ENCODE results near the gene PAQR4. TPM values are rescaled to one million over a fixed set of nuclear protein-coding genes. Genes with fewer than 3 reads are reported as not detected.
A peak's percentile ranks its signal among the peaks of the same experiment; 100 is the strongest.

PAQR4 gene
- total and polyA plus RNA-seq, 7 experiments from 2014 or later: 0.40 to 39.4 (median 0.70) TPM; not detected in 1

DNA sequence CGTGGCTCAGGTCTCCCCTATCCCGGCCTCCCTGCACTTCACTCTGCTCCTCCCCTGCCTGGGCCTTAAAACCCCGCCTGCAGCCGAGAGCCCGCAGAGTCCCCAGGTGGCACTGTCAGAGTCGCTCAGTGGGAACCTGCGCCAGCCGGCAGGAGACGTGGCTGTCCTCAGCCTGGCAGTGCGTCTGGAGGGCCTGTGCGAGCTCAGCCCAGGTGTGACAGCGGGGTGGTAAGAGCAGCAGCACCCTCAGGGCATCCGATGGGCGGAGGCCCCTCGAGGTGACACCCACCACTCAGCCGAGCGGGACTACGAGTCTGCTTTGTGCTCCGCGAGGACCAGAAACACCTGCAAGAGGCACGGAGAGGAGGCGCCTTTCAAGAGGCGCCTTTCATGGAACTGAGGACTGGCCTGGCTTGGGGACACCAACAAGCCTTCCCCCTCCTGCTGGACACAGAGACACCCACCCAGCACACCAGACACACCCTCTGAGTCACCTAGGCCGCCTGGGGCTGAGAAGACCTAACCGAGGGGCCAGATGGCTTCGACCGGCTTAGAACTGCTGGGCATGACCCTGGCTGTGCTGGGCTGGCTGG, 43.8 kb downstream of the PAQR4 start, which contains the start of gene CLDN9:
TSS of gene CLDN9 (plus strand) at position 96 of the 593 bp plus-strand sequence. CDS start at position 536, 440 bp downstream.
- intact Hi-C loops (cut with micrococcal nuclease): no loop called here
- ChIA-PET CTCF (interaction anchor here (1.1 kb wide), 1 partner anchor 9 kb away, joined by 4 read pairs; no protein-coding TSS in a partner anchor), POLR2A (interaction anchor here (1.7 kb wide), 1 partner anchor 10 kb away, joined by 4 read pairs; the partner anchor contains the start of genes HCFC1R1 and THOC6)
- peak; percentile 42 for ATAC-seq
- H3K4me1 ChIP-seq (ENCODE audit: control insufficient read depth in 2 of 2, insufficient read depth in 2 of 2, low read length in 2 of 2): peaks cover 9% of the 10 kb centered on the region in 2 donors
- no peak for DNase-seq
- no peaks in the 10 kb centered on the region for H3K36me3 ChIP-seq (ENCODE audit: control insufficient read depth in 2 of 3, insufficient read depth in 3 of 3, low read length in 3 of 3)
- H3K27me3 ChIP-seq (ENCODE audit: control insufficient read depth in 2 of 2, insufficient read depth in 2 of 2, low read length in 2 of 2): no peaks in the 10 kb centered on the region
- Mint-ChIP-seq H3K27ac (no peak within 1 kb of the TSS), H3K27me3 (peaks cover 0 to 26% (median 3%) of the 10 kb centered on the region in 5 donors), H3K4me3 (peak within 1 kb of the TSS in 3 of 10 donors; percentile 40 to 56 (median 55)), H3K36me3 (no peaks in the 10 kb centered on the region), H3K9me3 (no peaks in the 10 kb centered on the region), H3K4me1 (peaks cover 5 to 23% (median 12%) of the 10 kb centered on the region in 7 donors)
- H3K27ac ChIP-seq (ENCODE audit: low read depth, low read length): no peak within 1 kb of the TSS
- no peaks in the 10 kb centered on the region for H3K9me3 ChIP-seq (ENCODE audit: control insufficient read depth in 2 of 3, low read length in 3 of 3)
- H3K4me3 ChIP-seq (ENCODE audit: low read length): no peak within 1 kb of the TSS

DNA sequence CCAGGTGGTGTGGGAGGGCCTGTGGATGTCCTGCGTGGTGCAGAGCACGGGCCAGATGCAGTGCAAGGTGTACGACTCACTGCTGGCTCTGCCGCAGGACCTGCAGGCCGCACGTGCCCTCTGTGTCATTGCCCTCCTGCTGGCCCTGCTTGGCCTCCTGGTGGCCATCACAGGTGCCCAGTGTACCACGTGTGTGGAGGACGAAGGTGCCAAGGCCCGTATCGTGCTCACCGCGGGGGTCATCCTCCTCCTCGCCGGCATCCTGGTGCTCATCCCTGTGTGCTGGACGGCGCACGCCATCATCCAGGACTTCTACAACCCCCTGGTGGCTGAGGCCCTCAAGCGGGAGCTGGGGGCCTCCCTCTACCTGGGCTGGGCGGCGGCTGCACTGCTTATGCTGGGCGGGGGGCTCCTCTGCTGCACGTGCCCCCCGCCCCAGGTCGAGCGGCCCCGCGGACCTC, 44.4 kb downstream of the PAQR4 start:
- H3K36me3 Mint-ChIP-seq: no peaks in the 10 kb centered on the region
- CTCF ChIA-PET: no interaction called here
- DNase-seq (no peak), ATAC-seq (no peak)
- Histone ChIP-seq H3K4me3 (ENCODE audit: low read length) (no peak overlapping the region), H3K27me3 (ENCODE audit: control insufficient read depth in 2 of 2, insufficient read depth in 2 of 2, low read length in 2 of 2) (no peaks in the 10 kb centered on the region), H3K27ac (ENCODE audit: low read depth, low read length) (no peak overlapping the region), H3K4me1 (ENCODE audit: control insufficient read depth in 2 of 2, insufficient read depth in 2 of 2, low read length in 2 of 2) (peaks cover 3 to 4% of the 10 kb centered on the region in 2 donors), H3K36me3 (ENCODE audit: control insufficient read depth in 2 of 3, insufficient read depth in 3 of 3, low read length in 3 of 3) (no peaks in the 10 kb centered on the region), H3K9me3 (ENCODE audit: control insufficient read depth in 2 of 3, low read length in 3 of 3) (no peaks in the 10 kb centered on the region)
- peaks cover 0 to 32% (median 0%) of the 10 kb centered on the region in 5 donors for H3K27me3 Mint-ChIP-seq
- POLR2A ChIA-PET: interaction anchor here (0.9 to 1.3 kb wide), 2 partner anchors 10 to 114 kb away, joined by 3 to 5 read pairs; partner anchors contain the start of genes HCFC1R1 and THOC6
- H3K27ac Mint-ChIP-seq: no peak overlapping the region
- intact Hi-C loops (cut with micrococcal nuclease): no loop called here
- H3K4me1 Mint-ChIP-seq: peaks cover 0 to 19% (median 8%) of the 10 kb centered on the region in 7 donors
- H3K9me3 Mint-ChIP-seq: no peaks in the 10 kb centered on the region
- no peak overlapping the region for H3K4me3 Mint-ChIP-seq

DNA sequence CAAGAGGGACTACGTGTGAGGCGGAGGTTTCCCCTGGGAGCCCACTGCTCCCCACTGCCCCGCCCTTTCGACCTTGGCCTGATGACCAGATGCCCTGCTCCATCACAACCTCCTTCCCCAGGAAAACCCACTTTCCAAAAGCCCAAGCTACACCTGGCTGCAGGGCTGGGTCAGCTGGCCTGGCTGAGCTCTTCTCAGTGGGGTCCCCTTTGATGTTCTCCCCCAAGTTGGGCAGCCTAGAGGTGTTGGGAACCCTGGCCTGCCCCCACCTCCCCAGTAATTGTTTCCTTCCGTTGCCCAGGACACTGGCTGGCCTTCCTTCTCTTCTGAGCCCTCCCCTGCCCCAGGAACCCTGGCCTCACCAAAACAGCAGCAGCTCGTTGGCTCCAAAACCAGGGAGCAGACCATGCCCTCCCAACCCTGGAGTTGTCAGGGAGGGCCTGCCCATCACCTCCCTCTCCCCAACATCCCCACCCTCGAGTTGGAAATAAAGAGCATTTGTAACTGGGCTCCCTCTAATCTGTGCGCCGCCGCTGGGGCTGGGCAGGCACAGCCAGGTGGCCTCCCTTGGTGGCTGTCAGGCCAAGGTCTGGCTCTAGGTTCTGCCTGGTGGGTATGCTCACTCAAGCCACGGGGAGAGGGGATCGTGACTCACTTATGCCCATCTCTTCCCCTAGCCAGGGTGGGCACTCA, 45.0 kb downstream of the PAQR4 start:
- intact Hi-C loops (cut with micrococcal nuclease): no loop called here
- no peak overlapping the region for H3K4me3 Mint-ChIP-seq
- POLR2A ChIA-PET: interaction anchor here (0.9 to 1.3 kb wide), 2 partner anchors 9 to 113 kb away, joined by 3 to 5 read pairs; partner anchors contain the start of genes HCFC1R1 and THOC6
- Histone ChIP-seq H3K9me3 (ENCODE audit: control insufficient read depth in 2 of 3, low read length in 3 of 3) (no peaks in the 10 kb centered on the region), H3K27me3 (ENCODE audit: control insufficient read depth in 2 of 2, insufficient read depth in 2 of 2, low read length in 2 of 2) (no peaks in the 10 kb centered on the region), H3K36me3 (ENCODE audit: control insufficient read depth in 2 of 3, insufficient read depth in 3 of 3, low read length in 3 of 3) (no peaks in the 10 kb centered on the region), H3K27ac (ENCODE audit: low read depth, low read length) (no peak overlapping the region), H3K4me1 (ENCODE audit: control insufficient read depth in 2 of 2, insufficient read depth in 2 of 2, low read length in 2 of 2) (peaks cover under 1 to 1% of the 10 kb centered on the region in 2 donors), H3K4me3 (ENCODE audit: low read length) (no peak overlapping the region)
- H3K9me3 Mint-ChIP-seq: no peaks in the 10 kb centered on the region
- H3K36me3 Mint-ChIP-seq: no peaks in the 10 kb centered on the region
- ATAC-seq: no peak
- peaks cover 0 to 35% (median 0%) of the 10 kb centered on the region in 5 donors for H3K27me3 Mint-ChIP-seq
- no peak for DNase-seq
- no peak overlapping the region for H3K27ac Mint-ChIP-seq
- CTCF ChIA-PET: no interaction called here
- H3K4me1 Mint-ChIP-seq: peaks cover 0 to 16% (median 8%) of the 10 kb centered on the region in 7 donors

DNA sequence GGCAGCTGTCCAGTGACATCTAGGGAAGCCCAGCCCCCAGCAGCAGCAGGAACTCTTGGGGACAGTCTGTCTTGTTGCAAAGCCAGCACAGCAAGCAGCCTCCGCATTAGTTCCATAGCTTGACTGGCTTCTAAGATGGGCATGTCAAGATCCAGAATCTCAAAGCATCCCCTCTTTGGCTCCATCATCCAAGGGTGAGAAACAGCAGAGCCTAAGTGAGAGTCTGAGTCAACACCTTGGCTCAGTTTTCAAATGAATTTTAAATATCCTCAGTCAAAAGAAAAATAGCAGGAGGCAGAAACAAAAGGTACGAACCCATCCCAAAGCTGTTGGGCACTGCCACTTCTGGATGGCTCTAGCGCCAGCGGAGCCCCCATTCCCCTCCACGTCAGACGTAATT, 45.8 kb downstream of the PAQR4 start:
- ChIA-PET POLR2A (no interaction called here), CTCF (no interaction called here)
- Histone ChIP-seq H3K36me3 (ENCODE audit: control insufficient read depth in 2 of 3, insufficient read depth in 3 of 3, low read length in 3 of 3) (no peaks in the 10 kb centered on the region), H3K4me1 (ENCODE audit: control insufficient read depth in 2 of 2, insufficient read depth in 2 of 2, low read length in 2 of 2) (peaks cover 3 to 10% of the 10 kb centered on the region in 2 donors), H3K27ac (ENCODE audit: low read depth, low read length) (no peak overlapping the region), H3K27me3 (ENCODE audit: control insufficient read depth in 2 of 2, insufficient read depth in 2 of 2, low read length in 2 of 2) (no peaks in the 10 kb centered on the region), H3K4me3 (ENCODE audit: low read length) (no peak overlapping the region), H3K9me3 (ENCODE audit: control insufficient read depth in 2 of 3, low read length in 3 of 3) (no peaks in the 10 kb centered on the region)
- no peak for DNase-seq
- Mint-ChIP-seq H3K36me3 (no peaks in the 10 kb centered on the region), H3K4me1 (peaks cover 0 to 21% (median 16%) of the 10 kb centered on the region in 7 donors), H3K27me3 (peaks cover 0 to 36% (median 0%) of the 10 kb centered on the region in 5 donors), H3K9me3 (no peaks in the 10 kb centered on the region), H3K27ac (no peak overlapping the region), H3K4me3 (no peak overlapping the region)
- intact Hi-C loops (cut with micrococcal nuclease): no loop called here
- no peak for ATAC-seq

DNA sequence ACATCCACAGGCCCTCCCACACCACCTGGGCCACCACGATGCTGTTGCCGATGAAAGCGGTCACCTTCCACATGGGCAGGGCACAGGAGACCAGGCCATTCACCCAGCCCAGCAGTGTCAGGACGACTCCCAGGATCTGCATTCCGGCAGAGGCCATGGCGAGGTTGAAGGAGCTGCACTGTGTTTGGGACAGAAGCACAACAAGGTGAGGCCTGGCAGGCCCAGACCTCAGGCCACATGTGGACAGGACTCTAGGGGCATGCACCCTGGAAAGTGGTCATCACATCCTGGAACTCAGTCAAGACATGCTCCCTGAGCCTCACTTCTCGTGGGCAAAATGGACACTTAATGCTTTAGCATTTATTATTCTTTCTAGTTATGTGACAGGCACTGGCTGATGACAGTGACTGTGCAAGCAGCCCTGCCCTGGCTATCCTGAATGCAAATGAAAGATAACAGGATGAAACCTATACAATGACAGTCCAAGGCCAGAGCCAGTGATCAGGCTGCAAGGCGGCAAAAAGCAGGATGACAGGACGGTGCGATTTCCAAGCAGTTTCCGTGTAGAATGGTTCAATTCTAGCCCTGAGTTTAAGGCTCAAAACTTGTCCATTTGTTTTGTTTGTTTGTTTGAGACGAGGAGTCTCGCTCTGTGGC, 46.8 kb downstream of the PAQR4 start:
- H3K4me1 ChIP-seq (ENCODE audit: control insufficient read depth in 2 of 2, insufficient read depth in 2 of 2, low read length in 2 of 2): peaks cover 7 to 15% of the 10 kb centered on the region in 2 donors
- DNase-seq (no peak), ATAC-seq (no peak)
- POLR2A ChIA-PET: no interaction called here
- H3K27me3 ChIP-seq (ENCODE audit: control insufficient read depth in 2 of 2, insufficient read depth in 2 of 2, low read length in 2 of 2): no peaks in the 10 kb centered on the region
- H3K27ac ChIP-seq (ENCODE audit: low read depth, low read length): no peak overlapping the region
- H3K4me3 Mint-ChIP-seq: no peak overlapping the region
- no peaks in the 10 kb centered on the region for H3K9me3 Mint-ChIP-seq
- no peaks in the 10 kb centered on the region for H3K9me3 ChIP-seq (ENCODE audit: control insufficient read depth in 2 of 3, low read length in 3 of 3)
- no peak overlapping the region for H3K27ac Mint-ChIP-seq
- peaks cover 0 to 37% (median 0%) of the 10 kb centered on the region in 5 donors for H3K27me3 Mint-ChIP-seq
- no peaks in the 10 kb centered on the region for H3K36me3 ChIP-seq (ENCODE audit: control insufficient read depth in 2 of 3, insufficient read depth in 3 of 3, low read length in 3 of 3)
- intact Hi-C loops (cut with micrococcal nuclease): no loop called here
- no peaks in the 10 kb centered on the region for H3K36me3 Mint-ChIP-seq
- peaks cover 0 to 25% (median 18%) of the 10 kb centered on the region in 7 donors for H3K4me1 Mint-ChIP-seq
- H3K4me3 ChIP-seq (ENCODE audit: low read length): no peak overlapping the region
- CTCF ChIA-PET: no interaction called here

DNA sequence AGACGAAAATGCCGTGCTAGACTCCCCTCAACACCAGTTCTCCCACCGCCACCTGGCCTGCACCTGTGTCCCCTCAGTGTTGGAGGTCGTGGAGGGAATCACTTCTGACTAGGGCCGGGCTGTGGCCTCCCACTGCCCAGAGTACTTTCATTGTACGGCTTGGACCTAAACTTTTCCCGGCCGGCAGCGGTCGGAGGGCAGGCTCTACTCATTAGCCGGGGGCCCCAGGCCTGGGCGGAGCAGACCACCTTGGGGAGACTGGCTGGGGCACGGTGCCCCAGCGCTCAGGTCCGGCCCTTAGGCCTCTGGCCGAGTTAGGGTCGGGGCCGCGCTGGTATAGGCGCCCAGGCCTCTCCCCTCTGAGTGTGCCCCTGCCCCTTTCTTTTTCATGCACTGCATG, 48.2 kb downstream of the PAQR4 start:
- ChIA-PET POLR2A (no interaction called here), CTCF (no interaction called here)
- H3K36me3 ChIP-seq (ENCODE audit: control insufficient read depth in 2 of 3, insufficient read depth in 3 of 3, low read length in 3 of 3): no peaks in the 10 kb centered on the region
- peaks cover 19 to 29% of the 10 kb centered on the region in 2 donors for H3K4me1 ChIP-seq (ENCODE audit: control insufficient read depth in 2 of 2, insufficient read depth in 2 of 2, low read length in 2 of 2)
- no peaks in the 10 kb centered on the region for H3K27me3 ChIP-seq (ENCODE audit: control insufficient read depth in 2 of 2, insufficient read depth in 2 of 2, low read length in 2 of 2)
- H3K4me3 ChIP-seq (ENCODE audit: low read length): no peak overlapping the region
- no peaks in the 10 kb centered on the region for H3K9me3 ChIP-seq (ENCODE audit: control insufficient read depth in 2 of 3, low read length in 3 of 3)
- no peaks in the 10 kb centered on the region for H3K36me3 Mint-ChIP-seq
- H3K9me3 Mint-ChIP-seq: no peaks in the 10 kb centered on the region
- peak overlapping the region in 1 of 10 donors; percentile 48 for H3K4me3 Mint-ChIP-seq
- DNase-seq (no peak), ATAC-seq (no peak)
- no peak overlapping the region for H3K27ac ChIP-seq (ENCODE audit: low read depth, low read length)
- peaks cover 0 to 37% (median 31%) of the 10 kb centered on the region in 7 donors for H3K4me1 Mint-ChIP-seq
- H3K27me3 Mint-ChIP-seq: peaks cover 0 to 31% (median 0%) of the 10 kb centered on the region in 5 donors
- no peak overlapping the region for H3K27ac Mint-ChIP-seq
- intact Hi-C loops (cut with micrococcal nuclease): no loop called here
